Activated CD8-positive, alpha-beta T cell treated with anti-CD3 and anti-CD28 coated beads for 36 hours (primary cell): ENCODE results near the gene DEFB131B. TPM values are rescaled to one million over a fixed set of nuclear protein-coding genes. Genes with fewer than 3 reads are reported as not detected.
"Not testable (repeated sequence)": the region's sequence is repeated elsewhere in the genome, so short reads cannot be mapped to it uniquely, and the experiment has no call there.

Source experiments
- ATAC-seq: fragments of 200-7000 bp; cut with Tn5 transposase; one replicate; pipeline ENCODE4 v1.10.0; 2021; ENCODE audit warnings: mild to moderate bottlenecking, moderate library complexity
- CTCF ChIA-PET: fragments of 350-600 bp; sonication (Branson Sonifier 250); formaldehyde crosslinking; loops from one replicate; lab custom pipeline; 2021; ENCODE audit warnings: antibody characterized with exemption; lab: Charles Lee
- POLR2A ChIA-PET: fragments of 350-600 bp; sonication (Branson Sonifier 250); formaldehyde crosslinking; loops from one replicate; lab custom pipeline; 2021; ENCODE audit warnings: antibody characterized with exemption; lab: Charles Lee
- DNase-seq: peaks from one replicate; pipeline ENCODE4 v3.0.0-alpha.2; 2020
- H3K27ac Mint-ChIP-seq: one replicate; pipeline ENCODE4 v1.8.0; 2021; ENCODE audit warnings: mild to moderate bottlenecking, mixed read lengths
- H3K27me3 Mint-ChIP-seq: one replicate; pipeline ENCODE4 v1.8.0; 2021; ENCODE audit warnings: mixed read lengths
- H3K36me3 Mint-ChIP-seq: one replicate; pipeline ENCODE4 v1.8.0; 2021; ENCODE audit warnings: low read depth, mixed read lengths
- H3K4me1 Mint-ChIP-seq: one replicate; pipeline ENCODE4 v1.8.0; 2021; ENCODE audit warnings: low read depth, mixed read lengths
- H3K4me3 Mint-ChIP-seq: one replicate; pipeline ENCODE4 v1.8.0; 2021; ENCODE audit warnings: mild to moderate bottlenecking, moderate library complexity, mixed read lengths
- H3K9me3 Mint-ChIP-seq: one replicate; pipeline ENCODE4 v1.8.0; 2021; ENCODE audit warnings: mixed read lengths
- intact Hi-C: fragments of 100-400 bp; cut with micrococcal nuclease; formaldehyde crosslinking; loops from one replicate; pipeline ENCODE4 v1.10.0; 2022
- total RNA-seq, 2 experiments: library from RNA; stranded (reverse); gene quantifications; one replicate each; pipeline ENCODE4 v1.2.3, GENCODE V29; 2021
- TF ChIP-seq, protein P1 (sequence below): fragments of 200-600 bp; IDR thresholded peaks from one replicate; pipeline ENCODE4 v1.8.0; 2022; ENCODE audit warnings: antibody characterized with exemption, mild to moderate bottlenecking

The DEFB131B gene
- total RNA-seq, 2 experiments from 2014 or later = not detected

DNA sequence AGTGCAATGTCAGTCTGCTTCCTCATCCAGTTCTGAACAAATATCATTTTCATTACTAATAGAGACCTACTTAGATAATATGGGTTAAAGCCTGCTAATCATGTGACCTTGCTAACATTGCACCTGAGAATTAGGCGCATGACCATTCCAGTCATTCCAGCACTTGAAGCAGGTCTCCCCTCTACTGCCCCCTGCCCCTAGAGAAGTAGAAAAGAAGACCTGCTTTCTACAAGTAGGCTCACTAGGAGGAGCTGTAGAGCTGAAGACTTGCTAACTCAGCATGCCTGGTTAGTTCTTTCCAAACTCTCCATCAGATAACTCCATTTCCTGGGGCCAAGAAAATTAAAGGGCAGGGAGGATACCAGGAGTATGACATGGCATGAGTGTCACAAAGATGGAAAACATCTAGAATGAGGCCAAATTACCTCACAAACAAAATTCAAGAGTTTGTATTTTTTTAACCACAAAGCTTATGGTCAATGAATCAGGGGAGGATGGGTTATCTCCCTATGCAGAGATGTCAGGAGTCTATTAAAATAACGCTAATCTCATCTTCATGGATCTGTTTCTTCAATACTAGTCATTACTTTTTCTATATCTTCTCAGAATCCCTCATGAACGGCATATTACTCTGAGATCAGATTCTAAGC is 14.2 kb upstream of the DEFB131B start:
- TF ChIP-seq, protein P1, sequence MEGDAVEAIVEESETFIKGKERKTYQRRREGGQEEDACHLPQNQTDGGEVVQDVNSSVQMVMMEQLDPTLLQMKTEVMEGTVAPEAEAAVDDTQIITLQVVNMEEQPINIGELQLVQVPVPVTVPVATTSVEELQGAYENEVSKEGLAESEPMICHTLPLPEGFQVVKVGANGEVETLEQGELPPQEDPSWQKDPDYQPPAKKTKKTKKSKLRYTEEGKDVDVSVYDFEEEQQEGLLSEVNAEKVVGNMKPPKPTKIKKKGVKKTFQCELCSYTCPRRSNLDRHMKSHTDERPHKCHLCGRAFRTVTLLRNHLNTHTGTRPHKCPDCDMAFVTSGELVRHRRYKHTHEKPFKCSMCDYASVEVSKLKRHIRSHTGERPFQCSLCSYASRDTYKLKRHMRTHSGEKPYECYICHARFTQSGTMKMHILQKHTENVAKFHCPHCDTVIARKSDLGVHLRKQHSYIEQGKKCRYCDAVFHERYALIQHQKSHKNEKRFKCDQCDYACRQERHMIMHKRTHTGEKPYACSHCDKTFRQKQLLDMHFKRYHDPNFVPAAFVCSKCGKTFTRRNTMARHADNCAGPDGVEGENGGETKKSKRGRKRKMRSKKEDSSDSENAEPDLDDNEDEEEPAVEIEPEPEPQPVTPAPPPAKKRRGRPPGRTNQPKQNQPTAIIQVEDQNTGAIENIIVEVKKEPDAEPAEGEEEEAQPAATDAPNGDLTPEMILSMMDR = peak; percentile 56
- POLR2A ChIA-PET, H3K36me3 Mint-ChIP-seq, H3K4me1 Mint-ChIP-seq, intact Hi-C loops, H3K27me3 Mint-ChIP-seq, H3K9me3 Mint-ChIP-seq, H3K4me3 Mint-ChIP-seq, H3K27ac Mint-ChIP-seq: not testable (repeated sequence)
- DNase-seq (peak; percentile 40), ATAC-seq (peak; percentile 82)
- CTCF ChIA-PET = interaction anchor here (0.7 kb wide), 1 partner anchor 64 kb away, joined by 3 read pairs; no protein-coding TSS in a partner anchor

DNA sequence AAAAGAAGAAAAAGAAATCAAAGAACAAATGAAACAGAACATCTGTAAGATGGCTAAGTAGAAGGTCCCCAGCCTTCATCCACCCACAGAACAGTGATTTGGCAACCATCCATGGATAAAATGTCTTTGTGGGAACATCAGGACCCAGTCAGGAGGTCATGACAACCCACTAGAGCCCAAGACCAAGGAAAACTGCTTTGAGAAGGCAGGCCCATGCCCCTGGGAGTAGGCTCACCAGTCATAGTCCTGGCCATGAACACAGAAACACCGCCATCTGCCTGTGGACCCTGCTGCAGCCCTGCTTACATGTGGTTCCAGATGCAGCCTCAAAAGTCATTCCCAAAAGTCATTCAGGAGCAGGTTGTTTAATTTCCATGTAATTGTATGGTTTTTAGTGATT is 11.0 kb upstream of the DEFB131B start:
- H3K27ac Mint-ChIP-seq, DNase-seq, POLR2A ChIA-PET, H3K9me3 Mint-ChIP-seq, H3K4me3 Mint-ChIP-seq, CTCF ChIA-PET, H3K27me3 Mint-ChIP-seq, H3K36me3 Mint-ChIP-seq, H3K4me1 Mint-ChIP-seq, intact Hi-C loops, ATAC-seq: not testable (repeated sequence)

DNA sequence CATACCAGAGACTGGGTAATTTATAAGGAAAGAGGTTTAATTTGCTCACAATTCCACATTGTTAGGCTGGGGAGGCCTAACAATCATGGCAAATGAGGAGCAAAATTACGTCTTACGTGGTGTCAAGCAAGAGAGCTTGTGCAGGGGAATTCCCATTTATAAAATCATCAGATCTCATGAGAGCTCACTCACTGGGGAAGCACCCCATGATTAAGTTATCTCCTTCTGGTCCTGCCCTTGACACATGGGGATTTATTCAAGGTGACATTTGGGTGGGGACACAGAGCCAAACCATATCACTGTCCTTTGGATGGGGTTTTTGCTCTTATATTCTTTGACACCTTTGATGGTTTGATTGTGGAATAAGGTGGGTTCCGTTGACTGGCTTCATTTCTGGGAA is 8.3 kb upstream of the DEFB131B start:
- CTCF ChIA-PET, POLR2A ChIA-PET: not testable (repeated sequence)

DNA sequence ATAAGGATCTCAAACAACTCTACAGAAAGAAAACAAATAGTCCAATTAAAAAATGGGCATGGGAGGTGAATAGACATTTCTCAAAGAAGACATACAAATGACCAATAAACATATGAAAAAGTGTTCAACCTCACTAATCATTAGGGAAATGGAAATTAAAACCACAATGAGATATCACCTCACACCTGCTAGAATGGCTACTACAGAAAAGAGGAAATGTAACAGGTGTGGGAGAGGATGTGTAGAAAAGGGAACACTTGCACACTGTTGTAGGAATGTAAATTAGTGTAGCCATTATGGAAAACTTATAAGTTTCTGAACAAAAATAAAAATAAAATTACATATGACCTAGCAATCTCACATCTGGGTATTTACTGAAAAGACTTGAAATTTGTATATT is 7.6 kb upstream of the DEFB131B start:
- H3K4me1 Mint-ChIP-seq, H3K27me3 Mint-ChIP-seq, H3K4me3 Mint-ChIP-seq, CTCF ChIA-PET, intact Hi-C loops, POLR2A ChIA-PET, H3K9me3 Mint-ChIP-seq, H3K27ac Mint-ChIP-seq, DNase-seq, ATAC-seq: not testable (repeated sequence)
- H3K36me3 Mint-ChIP-seq = peaks cover 11% of the 10 kb centered on the region

More for the DNA sequence above, 8.3 kb upstream of the DEFB131B start:
- H3K9me3 Mint-ChIP-seq, intact Hi-C loops, H3K4me3 Mint-ChIP-seq, H3K27ac Mint-ChIP-seq, H3K36me3 Mint-ChIP-seq, H3K27me3 Mint-ChIP-seq, H3K4me1 Mint-ChIP-seq: not testable (repeated sequence)
- peak; percentile 19 for DNase-seq
- ATAC-seq = peak; percentile 77

DNA sequence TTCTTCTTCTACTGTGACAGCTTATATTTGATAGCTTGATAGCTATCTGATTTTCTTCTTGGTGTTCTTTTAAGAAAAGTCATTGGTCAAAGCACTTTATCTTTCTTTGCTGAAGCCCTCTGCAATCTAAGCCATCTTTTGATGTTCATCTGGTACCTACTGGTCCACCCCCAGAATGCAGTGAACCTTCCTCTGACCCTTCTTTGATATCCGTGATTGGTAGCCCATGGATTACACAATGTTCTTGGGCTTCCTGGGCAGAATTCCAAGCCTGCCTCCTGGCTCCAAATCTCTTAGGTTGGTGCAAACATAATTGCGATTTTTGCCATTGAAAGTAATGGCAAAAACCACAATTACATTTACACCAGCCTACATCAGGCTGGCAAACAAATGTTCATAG is 2.0 kb upstream of the DEFB131B start:
- H3K9me3 Mint-ChIP-seq, H3K4me3 Mint-ChIP-seq, DNase-seq, CTCF ChIA-PET, intact Hi-C loops, POLR2A ChIA-PET, H3K27ac Mint-ChIP-seq, H3K27me3 Mint-ChIP-seq, H3K4me1 Mint-ChIP-seq, ATAC-seq: not testable (repeated sequence)
- peaks cover 13% of the 10 kb centered on the region for H3K36me3 Mint-ChIP-seq

DNA sequence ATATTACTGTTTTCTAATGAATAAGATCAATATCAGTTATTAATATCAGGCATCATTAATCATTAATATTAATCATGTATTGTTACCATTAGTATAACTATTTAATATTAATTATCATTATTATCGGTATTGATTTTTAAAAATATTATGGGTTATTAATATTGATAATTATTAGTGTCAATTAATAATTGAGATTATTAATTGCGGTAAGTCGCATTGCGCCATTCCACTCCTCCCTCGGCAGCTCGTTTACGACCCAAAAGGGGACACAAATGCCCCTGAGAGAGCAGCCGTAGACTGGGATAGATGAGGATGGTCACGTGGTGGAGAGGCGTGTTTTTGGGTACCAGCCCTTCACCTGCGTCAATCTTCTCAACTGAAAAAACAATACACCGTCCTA is 7.6 kb downstream of the DEFB131B start:
- H3K36me3 Mint-ChIP-seq, H3K27me3 Mint-ChIP-seq, POLR2A ChIA-PET, H3K27ac Mint-ChIP-seq, ATAC-seq, CTCF ChIA-PET, intact Hi-C loops, H3K9me3 Mint-ChIP-seq, H3K4me1 Mint-ChIP-seq, DNase-seq, H3K4me3 Mint-ChIP-seq: not testable (repeated sequence)

DNA sequence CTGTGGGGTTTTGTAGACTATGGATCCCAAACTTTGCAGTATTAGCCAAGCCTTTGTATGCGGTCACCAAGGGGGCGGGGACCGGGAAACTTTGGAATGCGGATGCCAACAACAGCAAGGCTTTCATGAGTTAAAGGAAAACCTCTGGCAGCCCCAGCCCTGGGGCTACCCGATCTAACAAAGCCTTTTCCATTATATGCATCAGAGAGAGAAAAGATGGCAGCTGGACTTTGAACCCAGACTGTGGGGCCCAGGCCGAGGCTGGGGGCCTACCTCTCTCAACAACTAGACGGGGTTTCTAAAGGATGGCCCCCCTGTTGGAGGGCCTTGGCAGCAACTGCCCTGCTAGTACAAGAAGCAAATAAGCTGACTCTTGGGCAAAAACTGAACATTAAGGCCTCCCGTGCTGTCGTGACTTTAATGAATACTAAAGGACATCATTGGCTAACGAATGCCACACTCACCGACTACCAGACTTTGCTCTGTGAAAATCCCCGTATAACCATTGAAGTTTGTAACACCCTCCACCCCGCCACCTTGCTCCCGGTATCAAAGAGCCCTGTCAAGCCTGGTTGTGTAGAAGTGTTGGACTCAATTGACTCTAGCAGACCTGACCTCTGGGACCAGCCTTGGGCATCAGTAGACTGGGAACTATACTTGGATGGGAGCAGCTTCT is 10.2 kb downstream of the DEFB131B start:
- ATAC-seq, DNase-seq, intact Hi-C loops, H3K27ac Mint-ChIP-seq, H3K27me3 Mint-ChIP-seq, H3K4me3 Mint-ChIP-seq, POLR2A ChIA-PET, H3K4me1 Mint-ChIP-seq, H3K36me3 Mint-ChIP-seq, H3K9me3 Mint-ChIP-seq: not testable (repeated sequence)
- CTCF ChIA-PET = interaction anchor here (0.6 kb wide), 1 partner anchor 13 kb away, joined by 3 read pairs; no protein-coding TSS in a partner anchor

DNA sequence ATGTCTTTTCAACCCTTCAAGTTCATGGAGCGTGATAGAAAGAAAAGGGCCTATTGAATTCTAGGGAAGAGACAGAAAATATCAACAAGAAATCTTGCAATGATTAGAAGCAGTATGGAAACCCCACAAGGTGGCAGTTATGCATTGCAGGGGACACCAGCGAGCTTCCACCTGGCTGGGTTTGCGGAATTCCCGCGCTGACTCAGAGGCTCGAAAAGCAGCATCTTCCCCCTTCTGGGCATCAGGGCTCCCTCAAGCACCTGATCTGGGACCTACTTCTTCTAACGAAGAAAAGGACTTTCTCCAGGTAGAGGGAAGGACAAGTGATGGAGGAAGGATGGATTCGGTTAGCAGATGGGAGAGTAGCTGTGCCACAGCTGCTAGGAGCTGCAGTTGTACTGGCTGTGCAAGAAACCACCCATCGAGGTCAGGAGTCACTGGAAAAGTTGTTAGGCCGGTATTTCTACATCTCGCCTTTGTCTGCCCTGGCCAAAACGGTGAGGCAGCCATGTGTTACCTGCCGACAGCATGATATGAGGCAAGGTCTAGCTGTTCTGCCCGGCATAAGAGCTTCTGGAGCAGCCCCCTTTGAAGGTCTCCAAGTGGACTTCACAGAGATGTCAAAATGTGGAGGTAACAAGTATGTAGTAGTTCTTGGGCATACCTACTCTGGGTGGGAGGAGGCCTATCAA is 11.1 kb downstream of the DEFB131B start:
- POLR2A ChIA-PET, H3K27me3 Mint-ChIP-seq, H3K36me3 Mint-ChIP-seq, ATAC-seq, H3K9me3 Mint-ChIP-seq, H3K4me1 Mint-ChIP-seq, CTCF ChIA-PET, intact Hi-C loops, H3K27ac Mint-ChIP-seq, H3K4me3 Mint-ChIP-seq, DNase-seq: not testable (repeated sequence)
